D721Med (cell line): ENCODE results near the gene CCR7.

Experiments used
- DNase-seq: peaks from one replicate; pipeline ENCODE4 v3.0.0; 2011; ENCODE audit warnings: low spot score; ENCODE audit not compliant: insufficient read length
- FAIRE-seq: peaks from 2 replicates; lab custom pipeline; 2011; peaks lifted over from hg19 to GRCh38; lab: Jason Lieb, UNC
- CTCF ChIP-seq: IDR thresholded peaks from 2 replicates; pipeline ENCODE4 v1.5.1; 2012; ENCODE audit warnings: mild to moderate bottlenecking, control low read depth; ENCODE audit not compliant: insufficient read depth; ENCODE audit errors: missing control alignments

CCR7 gene

GRCh38 chr17:40519089-40519775, 46.0 kb downstream of the CCR7 start:
- DNase-seq: no peak

GRCh38 chr17:40518401-40519088, 46.7 kb downstream of the CCR7 start:
- no peak for DNase-seq
- TF ChIP-seq CTCF: no peak
- no peak for FAIRE-seq

More at GRCh38 chr17:40519089-40519775, 46.0 kb downstream of the CCR7 start:
- TF ChIP-seq CTCF: no peak
- FAIRE-seq: no peak

DNA sequence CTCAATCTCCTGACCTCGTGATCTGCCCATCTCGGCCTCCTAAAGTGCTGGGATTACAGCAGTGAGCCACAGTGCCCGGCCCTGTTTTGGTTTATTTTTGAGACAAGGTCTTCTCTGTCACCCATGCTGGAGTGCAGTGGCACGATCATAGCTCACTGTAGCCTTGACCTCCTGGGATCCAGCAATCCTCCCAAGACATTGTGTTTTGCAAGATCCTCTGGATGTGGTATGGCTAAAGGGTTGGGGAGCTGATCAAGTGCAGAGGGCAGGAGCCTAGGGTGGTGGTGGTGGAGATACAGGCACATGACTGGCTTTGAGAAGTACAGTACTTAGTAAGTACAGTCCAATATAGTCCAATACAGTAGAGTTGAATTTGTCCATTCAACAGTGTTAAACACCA, 47.3 kb downstream of the CCR7 start:
- FAIRE-seq: no peak
- no peak for DNase-seq
- no peak for TF ChIP-seq CTCF

DNA sequence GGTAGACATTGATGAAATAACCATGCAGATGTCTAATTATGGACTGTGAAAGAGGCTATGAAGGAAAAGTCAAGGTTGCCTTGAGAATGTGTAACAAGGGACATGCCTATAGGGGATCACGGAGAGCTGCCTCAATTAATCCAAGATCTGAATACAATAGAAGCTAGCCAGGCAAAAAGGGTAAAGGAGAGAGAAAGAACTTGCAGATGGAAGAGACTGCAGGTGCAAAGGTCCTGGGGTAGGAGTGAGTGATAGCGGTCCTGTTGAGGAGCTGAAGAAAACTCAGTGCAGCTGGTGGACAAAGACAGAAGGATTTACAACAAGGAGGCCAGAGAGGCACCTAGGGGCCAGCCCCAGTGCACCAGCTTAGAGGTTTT, 48.0 kb downstream of the CCR7 start:
- no peak for TF ChIP-seq CTCF
- DNase-seq: no peak
- no peak for FAIRE-seq

DNA sequence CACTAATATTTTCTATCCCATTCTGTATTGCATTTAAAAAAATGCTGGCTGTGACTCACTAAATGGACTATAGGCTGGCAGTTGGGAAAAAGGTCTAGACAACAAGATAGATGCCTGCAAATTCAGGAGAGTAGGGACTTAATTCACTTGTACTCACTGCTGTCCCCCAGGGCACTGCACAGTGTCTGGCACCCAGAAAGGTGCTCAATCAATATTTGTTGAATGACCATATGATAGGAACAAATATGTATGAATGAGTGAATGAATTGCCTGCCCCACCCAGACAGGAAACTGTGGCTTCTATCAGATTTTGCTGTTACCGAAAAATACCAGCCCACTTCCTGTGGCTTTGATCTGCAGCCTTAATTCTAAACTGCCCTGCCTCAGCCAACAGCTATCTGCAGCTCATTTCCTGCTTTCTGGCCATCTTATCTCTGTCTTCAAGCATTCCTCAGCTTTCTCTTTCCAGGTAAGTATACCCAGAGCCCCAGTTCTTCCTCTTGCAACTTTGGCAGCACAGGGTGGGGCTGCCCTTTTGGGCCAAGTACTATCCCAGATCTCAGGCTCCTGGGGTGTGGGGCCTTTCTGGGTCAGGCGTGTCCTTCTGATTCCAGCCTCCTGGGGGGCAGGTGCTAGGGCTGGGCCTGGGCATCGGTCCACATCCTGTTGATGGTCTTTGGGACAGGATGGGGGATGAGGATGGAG, 48.5 kb downstream of the CCR7 start:
- FAIRE-seq (no peak), DNase-seq (no peak)
- no peak for TF ChIP-seq CTCF

GRCh38 chr17:40515491-40516041, 49.7 kb downstream of the CCR7 start:
- no peak for TF ChIP-seq CTCF
- no peak for DNase-seq
- FAIRE-seq: no peak
